Common myeloid progenitor, CD34-positive (primary cell): Measurements from ENCODE around the gene CIDEC.

Experiments used
- CTCF ChIA-PET: fragments of 350-600 bp; sonication (Branson Sonifier 250); formaldehyde crosslinking; loops from one replicate; lab custom pipeline; 2021; ENCODE audit warnings: antibody characterized with exemption; lab: Charles Lee
- POLR2A ChIA-PET: fragments of 350-600 bp; sonication (Branson Sonifier 250); formaldehyde crosslinking; loops from one replicate; lab custom pipeline; 2021; ENCODE audit warnings: antibody characterized with exemption; lab: Charles Lee
- DNase-seq, 3 donors: peaks; one replicate each; pipeline versions ENCODE4 v3.0.0 to v3.0.0-alpha.2; 2013
- H3K27ac ChIP-seq, 2 experiments: 1 replicate in 1 of 2; 2 replicates in 1 of 2; pipeline ENCODE4 v1.7.0; 2013; ENCODE audit warnings: inconsistent platforms in 2 of 2, low read length in 2 of 2, mild to moderate bottlenecking in 2 of 2, low read depth in 1 of 2, moderate library complexity in 1 of 2; ENCODE audit not compliant: severe bottlenecking in 2 of 2, insufficient read depth in 1 of 2, poor library complexity in 1 of 2
- H3K27me3 ChIP-seq, 5 experiments: replicated peaks in 2 of 5; 1 replicate in 3 of 5; 2 replicates in 2 of 5; pipeline versions ENCODE4 v1.6.1 to v1.7.0; 2013; ENCODE audit warnings: low read length in 4 of 5, mild to moderate bottlenecking in 2 of 5, moderate library complexity in 2 of 5, inconsistent platforms in 1 of 5; ENCODE audit not compliant: insufficient read depth in 5 of 5, control insufficient read depth in 4 of 5
- H3K36me3 ChIP-seq, 4 experiments: 1 replicate in 2 of 4; 2 replicates in 2 of 4; pipeline versions ENCODE4 v1.6.1 to v1.7.0; 2013; ENCODE audit warnings: low read length in 3 of 4, control low read depth in 1 of 4, mild to moderate bottlenecking in 1 of 4; ENCODE audit not compliant: control insufficient read depth in 4 of 4, insufficient read depth in 4 of 4
- H3K4me1 ChIP-seq, 4 experiments: 1 replicate in 3 of 4; 2 replicates in 1 of 4; pipeline versions ENCODE4 v1.6.1 to v1.7.1; 2013; ENCODE audit warnings: low read length in 3 of 4, mild to moderate bottlenecking in 3 of 4, control low read depth in 1 of 4, inconsistent platforms in 1 of 4, moderate library complexity in 1 of 4; ENCODE audit not compliant: control insufficient read depth in 4 of 4, insufficient read depth in 4 of 4; ENCODE audit errors: control extremely low read depth in 1 of 4
- H3K4me3 ChIP-seq, 7 experiments: 1 replicate in 4 of 7; 2 replicates in 3 of 7; pipeline versions ENCODE4 v1.5.1 to v1.7.0; 2013; ENCODE audit warnings: mild to moderate bottlenecking in 7 of 7, low read length in 6 of 7, moderate library complexity in 6 of 7, inconsistent platforms in 2 of 7, low read depth in 2 of 7, control low read depth in 1 of 7; ENCODE audit not compliant: insufficient read depth in 4 of 7, control insufficient read depth in 1 of 7; ENCODE audit errors: extremely low read depth in 1 of 7
- H3K9me3 ChIP-seq, 5 experiments: 1 replicate in 4 of 5; 2 replicates in 1 of 5; pipeline versions ENCODE4 v1.6.1 to v1.7.1; 2013; ENCODE audit warnings: low read length in 4 of 5, mild to moderate bottlenecking in 2 of 5, inconsistent platforms in 1 of 5, low read depth in 1 of 5, moderate library complexity in 1 of 5; ENCODE audit not compliant: control insufficient read depth in 4 of 5, insufficient read depth in 2 of 5; ENCODE audit errors: control extremely low read depth in 1 of 5
- WGBS: methylation state at CpG from one replicate; pipeline ENCODE4 v1.1.5; 2013; ENCODE audit not compliant: insufficient coverage; 5-methylcytosine and 5-hydroxymethylcytosine counted together

Gene CIDEC

GRCh38 chr3:9843715-9844438 is 36.2 kb downstream of the CIDEC start, which contains the start of gene RPUSD3:
TSS of gene RPUSD3 (minus strand) at chr3:9844008. CDS start at chr3:9843990, 18 bp downstream.
- peak; percentile 92 to 95 (median 93) for DNase-seq
- POLR2A ChIA-PET: interaction anchor here (2.5 kb wide), 1 partner anchor 89 kb away, joined by 6 read pairs; the partner anchor contains the start of gene CRELD1

GRCh38 chr3:9841015-9841414 is 39.0 kb downstream of the CIDEC start:
- no peak overlapping the region for H3K27ac ChIP-seq
- H3K9me3 ChIP-seq: no peaks in the 10 kb centered on the region
- H3K4me3 ChIP-seq: no peak overlapping the region
- peaks cover 6 to 44% (median 24%) of the 10 kb centered on the region in 4 experiments for H3K36me3 ChIP-seq
- H3K4me1 ChIP-seq: peaks cover 10 to 48% (median 29%) of the 10 kb centered on the region in 4 experiments
- ChIA-PET CTCF (interaction anchor here (0.6 to 1.3 kb wide), 6 partner anchors 9 to 142 kb away, joined by 3 read pairs; partner anchors contain the start of gene IL17RE), POLR2A (interaction anchor here (0.6 kb wide), 1 partner anchor 111 kb away, joined by 3 read pairs; the partner anchor contains the start of gene PRRT3)
- 76% methylated on average over 5 of the region's 8 CpGs for WGBS
- DNase-seq: peak in 2 of 3 donors; percentile 17 to 37
- no peaks in the 10 kb centered on the region for H3K27me3 ChIP-seq

More at GRCh38 chr3:9843715-9844438, 36.2 kb downstream of the CIDEC start, which contains the start of gene RPUSD3:
- CTCF ChIA-PET: interaction anchor here (0.8 to 1.2 kb wide), 4 partner anchors 9 to 87 kb away, joined by 3 read pairs; no protein-coding TSS in a partner anchor
- peaks cover 6 to 32% (median 20%) of the 10 kb centered on the region in 4 experiments for H3K36me3 ChIP-seq
- WGBS: 0% methylated on average over 36 of the region's 42 CpGs
- no peaks in the 10 kb centered on the region for H3K27me3 ChIP-seq
- H3K9me3 ChIP-seq: no peaks in the 10 kb centered on the region
- H3K4me3 ChIP-seq: peak within 1 kb of the TSS; percentile 79 to 96 (median 86)
- peaks cover 4 to 35% (median 20%) of the 10 kb centered on the region in 4 experiments for H3K4me1 ChIP-seq
- peak within 1 kb of the TSS in 1 of 2 experiments; percentile 73 for H3K27ac ChIP-seq

GRCh38 chr3:9838856-9839255 is 41.2 kb downstream of the CIDEC start:
- H3K36me3 ChIP-seq: peaks cover 12 to 64% (median 39%) of the 10 kb centered on the region in 4 experiments
- H3K4me3 ChIP-seq: no peak overlapping the region
- ChIA-PET POLR2A (no interaction called here), CTCF (interaction anchor here (0.7 to 2.1 kb wide), 8 partner anchors 9 to 144 kb away, joined by 3 to 5 read pairs (median 3); no protein-coding TSS in a partner anchor)
- H3K27ac ChIP-seq: no peak overlapping the region
- no peak for DNase-seq
- H3K27me3 ChIP-seq: no peaks in the 10 kb centered on the region
- H3K9me3 ChIP-seq: no peaks in the 10 kb centered on the region
- H3K4me1 ChIP-seq: peaks cover 6 to 36% (median 24%) of the 10 kb centered on the region in 4 experiments
- 85% methylated on average over 4 of the region's 4 CpGs for WGBS

- DNase-seq: peak in 2 of 3 donors; percentile 54
- Histone ChIP-seq H3K9me3 (no peaks in the 10 kb centered on the region), H3K27ac (no peak overlapping the region), H3K36me3 (peaks cover 12 to 70% (median 46%) of the 10 kb centered on the region in 4 experiments), H3K27me3 (no peaks in the 10 kb centered on the region), H3K4me3 (peak overlapping the region in 1 of 7 experiments; percentile 23), H3K4me1 (peaks cover 6 to 29% (median 19%) of the 10 kb centered on the region in 4 experiments)
- 61% methylated on average over 8 of the region's 12 CpGs for WGBS
- CTCF ChIA-PET: interaction anchor here (1.1 to 2.1 kb wide), 2 partner anchors 8 to 41 kb away, joined by 3 to 5 read pairs; no protein-coding TSS in a partner anchor
- POLR2A ChIA-PET: no interaction called here
Measured at GRCh38 chr3:9837701-9838582, 42.1 kb downstream of the CIDEC start.

GRCh38 chr3:9834520-9835380 is 45.3 kb downstream of the CIDEC start:
- 97% methylated on average over 16 of the region's 18 CpGs for WGBS
- H3K27me3 ChIP-seq: no peaks in the 10 kb centered on the region
- no peak for DNase-seq
- peaks cover 6 to 20% (median 14%) of the 10 kb centered on the region in 4 experiments for H3K4me1 ChIP-seq
- H3K36me3 ChIP-seq: peaks cover 9 to 59% (median 38%) of the 10 kb centered on the region in 4 experiments
- H3K4me3 ChIP-seq: no peak overlapping the region
- POLR2A ChIA-PET: no interaction called here
- H3K9me3 ChIP-seq: no peaks in the 10 kb centered on the region
- H3K27ac ChIP-seq: no peak overlapping the region
- CTCF ChIA-PET: interaction anchor here (0.8 kb wide), 1 partner anchor 9 kb away, joined by 3 read pairs; the partner anchor contains the start of gene RPUSD3

- Histone ChIP-seq H3K4me3 (no peak overlapping the region), H3K27me3 (no peaks in the 10 kb centered on the region), H3K36me3 (peaks cover 14 to 53% (median 41%) of the 10 kb centered on the region in 4 experiments), H3K9me3 (no peaks in the 10 kb centered on the region), H3K4me1 (peaks cover 1 to 7% (median 5%) of the 10 kb centered on the region in 4 experiments), H3K27ac (no peak overlapping the region)
- ChIA-PET POLR2A (no interaction called here), CTCF (no interaction called here)
- no peak for DNase-seq
- 95% methylated on average over 9 of the region's 9 CpGs for WGBS
Measured at GRCh38 chr3:9833078-9833477, 47.0 kb downstream of the CIDEC start.
